ENCODE data around the gene COX6B1. TPM values are rescaled to one million over a fixed set of nuclear protein-coding genes. Genes with fewer than 3 reads are reported as not detected.

Gene COX6B1
- total RNA-seq, 1 donor, result 165 TPM

- TF ChIP-seq CTCF (IDR thresholded peaks at IDR 0.05; ENCODE audit: insufficient read depth, low read depth, low read length), result no peak
- no peak for DNase-seq (ENCODE audit: low read depth)
- no peak overlapping the region for H3K4me3 ChIP-seq (ENCODE audit: low read depth, low read length)
Observed at GRCh38 chr19:35663981-35664380, 15.9 kb downstream of the COX6B1 start.

DNA sequence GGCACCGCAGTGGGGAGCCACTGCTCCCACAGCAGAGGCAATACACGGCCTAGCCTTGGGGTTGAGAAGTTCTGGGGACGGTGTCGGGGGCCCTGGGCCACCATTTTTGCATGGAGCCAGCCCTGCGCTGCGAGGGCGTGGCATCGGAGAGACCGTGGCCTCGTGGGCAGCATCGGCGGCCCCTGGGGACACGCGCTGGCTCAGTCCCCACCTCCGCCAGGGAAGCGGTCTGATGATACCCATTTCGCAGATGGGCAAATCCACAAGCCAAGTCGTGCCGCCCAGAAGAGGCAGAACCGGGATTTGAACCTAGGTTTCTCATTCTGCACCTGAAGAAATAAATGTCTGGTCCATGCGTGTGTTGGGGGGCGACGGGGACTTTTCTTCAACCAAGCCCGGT lies 17.0 kb downstream of the COX6B1 start:
- no peak for TF ChIP-seq CTCF (IDR thresholded peaks at IDR 0.05; ENCODE audit: insufficient read depth, low read depth, low read length)
- H3K4me3 ChIP-seq (ENCODE audit: low read depth, low read length), result no peak overlapping the region
- DNase-seq (ENCODE audit: low read depth), result no peak

DNA sequence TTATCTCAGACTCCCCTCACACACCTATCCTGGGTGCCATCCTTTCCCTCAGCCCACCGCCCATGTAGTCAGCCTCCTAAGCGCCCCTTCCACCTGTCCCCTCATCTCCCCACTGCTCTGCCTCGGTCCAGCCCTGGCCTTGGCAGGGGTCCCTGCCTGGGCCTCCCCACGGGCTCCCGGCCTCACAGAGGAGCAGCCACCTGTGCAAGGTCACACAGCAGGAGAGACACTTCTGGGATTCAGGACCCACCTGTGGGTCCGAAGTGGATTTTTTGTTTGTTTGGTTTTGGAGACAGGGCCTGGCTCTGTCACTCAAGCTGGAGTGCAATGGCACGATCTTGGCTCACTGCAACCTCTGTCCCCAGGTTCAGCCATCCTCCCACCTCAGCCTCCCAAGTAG lies 17.5 kb downstream of the COX6B1 start:
- no peak overlapping the region for H3K4me3 ChIP-seq (ENCODE audit: low read depth, low read length)
- no peak for DNase-seq (ENCODE audit: low read depth)
- no peak for TF ChIP-seq CTCF (IDR thresholded peaks at IDR 0.05; ENCODE audit: insufficient read depth, low read depth, low read length)

DNA sequence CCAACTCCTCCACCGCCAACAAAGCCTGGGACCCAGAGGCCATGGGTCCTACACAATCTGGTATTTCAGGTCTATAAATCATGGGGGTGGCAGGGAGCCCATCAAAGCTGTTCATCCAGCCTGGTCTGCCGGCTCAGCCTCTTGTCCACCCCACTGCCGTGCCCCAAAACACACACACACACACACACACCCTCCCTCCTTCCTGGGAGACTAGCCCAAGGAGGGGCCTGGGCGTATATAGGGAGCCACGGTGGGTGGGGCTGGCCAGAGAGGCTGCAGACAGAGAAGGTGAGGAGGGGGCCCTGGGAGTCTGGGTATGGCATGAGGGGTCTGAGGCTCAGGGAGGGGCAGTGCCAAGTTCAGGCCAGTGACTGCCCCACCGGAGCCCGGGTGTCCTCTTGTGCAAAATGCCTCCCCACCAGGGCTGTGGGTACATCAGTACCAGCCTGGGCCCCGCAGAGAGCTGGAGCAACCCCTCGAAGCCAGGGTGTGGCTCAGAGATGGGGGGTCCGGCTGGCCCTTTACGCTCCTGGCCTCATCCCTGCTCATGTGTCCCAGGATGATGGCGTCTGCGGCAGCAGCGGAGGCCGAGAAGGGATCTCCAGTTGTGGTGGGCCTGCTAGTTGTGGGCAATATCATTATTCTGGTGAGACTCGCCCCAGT lies 18.3 kb downstream of the COX6B1 start, which contains the start of gene UPK1A:
Gene UPK1A, plus strand, starts transcription at position 267 of the 663 bp plus-strand sequence. Its CDS starts 296 bp downstream, at position 563.
- no peak for DNase-seq (ENCODE audit: low read depth)
- TF ChIP-seq CTCF (IDR thresholded peaks at IDR 0.05; ENCODE audit: insufficient read depth, low read depth, low read length), result no peak

GRCh38 chr19:35669566-35669965 lies 21.4 kb downstream of the COX6B1 start:
- no peak overlapping the region for H3K4me3 ChIP-seq (ENCODE audit: low read depth, low read length)
- no peak for TF ChIP-seq CTCF (IDR thresholded peaks at IDR 0.05; ENCODE audit: insufficient read depth, low read depth, low read length)
- no peak for DNase-seq (ENCODE audit: low read depth)

More for the DNA sequence above, 18.3 kb downstream of the COX6B1 start, which contains the start of gene UPK1A:
- H3K4me3 ChIP-seq (ENCODE audit: low read depth, low read length), result no peak within 1 kb of the TSS

DNA sequence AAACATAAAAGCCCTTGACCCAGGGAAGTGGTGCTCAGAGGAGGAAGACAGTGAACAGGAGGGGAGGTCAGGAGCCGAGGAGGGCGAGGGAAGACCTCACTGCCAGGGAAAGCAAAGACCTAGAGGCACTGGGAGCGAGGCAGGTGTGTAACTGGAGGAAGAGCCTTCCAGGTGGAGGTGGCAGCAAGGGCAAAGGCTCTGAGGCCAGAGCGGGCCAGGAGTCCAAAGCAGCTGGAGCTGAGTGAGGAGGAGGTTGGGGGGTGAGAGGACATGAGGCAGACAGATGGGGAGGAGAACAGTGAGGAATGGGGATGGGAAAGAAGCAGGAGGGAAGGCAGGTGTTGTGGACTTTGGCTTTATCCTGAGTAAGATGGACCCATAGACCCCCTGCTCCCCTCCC lies 21.9 kb downstream of the COX6B1 start:
- TF ChIP-seq CTCF (IDR thresholded peaks at IDR 0.05; ENCODE audit: insufficient read depth, low read depth, low read length), result no peak
- no peak overlapping the region for H3K4me3 ChIP-seq (ENCODE audit: low read depth, low read length)
- no peak for DNase-seq (ENCODE audit: low read depth)

- TF ChIP-seq CTCF (IDR thresholded peaks at IDR 0.05; ENCODE audit: insufficient read depth, low read depth, low read length), result no peak
- no peak for DNase-seq (ENCODE audit: low read depth)
- no peak overlapping the region for H3K4me3 ChIP-seq (ENCODE audit: low read depth, low read length)
Observed at GRCh38 chr19:35670686-35671085, 22.6 kb downstream of the COX6B1 start.
